Measurements from ENCODE around the gene ANKRD31.

The ANKRD31 gene

DNA sequence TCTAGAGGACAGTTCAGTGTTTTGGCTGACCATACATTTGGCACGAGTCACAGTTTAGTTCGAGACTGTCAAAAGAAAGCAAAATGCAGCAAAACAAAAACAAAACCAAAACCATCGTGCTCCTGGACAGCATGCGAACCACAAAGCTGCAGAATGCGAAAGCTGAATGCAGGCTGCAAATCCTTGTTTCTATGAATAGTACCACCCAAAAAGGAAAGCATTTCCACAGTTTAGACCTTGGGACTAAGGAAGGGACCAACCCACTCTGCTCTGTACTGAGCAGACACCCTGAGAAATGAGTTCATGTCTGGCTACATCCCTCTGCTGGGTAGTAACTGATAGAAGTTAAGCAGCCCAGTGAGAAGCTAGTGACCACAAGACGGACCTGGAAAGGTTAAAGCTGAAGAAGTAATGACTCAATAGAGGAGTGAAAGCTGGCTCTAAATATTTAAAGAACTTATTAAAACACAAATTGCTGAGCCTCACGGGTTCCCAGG lies 188.2 kb downstream of the ANKRD31 start:
- H3K4me3 ChIP-seq (ENCODE audit: low read depth, low read length), result no peak overlapping the region
- DNase-seq (ENCODE audit: low read depth), result no peak

- DNase-seq (ENCODE audit: low read depth), result no peak
- no peak overlapping the region for H3K4me3 ChIP-seq (ENCODE audit: low read depth, low read length)
Measured at GRCh38 chr5:75047356-75047755, 189.3 kb downstream of the ANKRD31 start.

- DNase-seq (ENCODE audit: low read depth), result no peak
Measured at GRCh38 chr5:75046366-75047142, 190.1 kb downstream of the ANKRD31 start.

DNA sequence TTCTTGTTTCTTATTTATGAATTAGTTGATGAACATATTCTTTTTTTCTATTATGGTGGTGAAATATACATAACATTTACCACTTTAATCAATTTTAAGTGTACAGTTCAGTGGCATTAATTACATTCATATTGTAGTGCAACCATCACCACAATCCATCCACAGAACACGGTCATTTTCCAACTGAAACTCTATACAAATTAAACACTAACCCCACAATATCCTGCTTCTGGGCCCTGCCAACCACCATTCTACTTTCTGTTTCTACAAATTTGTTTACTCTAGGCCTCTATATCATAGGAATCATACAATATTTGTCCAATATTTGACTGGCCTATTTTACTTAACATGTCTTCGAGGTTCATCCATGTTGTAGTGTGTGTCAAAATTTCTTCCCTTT lies 191.6 kb downstream of the ANKRD31 start:
- no peak overlapping the region for H3K4me3 ChIP-seq (ENCODE audit: low read depth, low read length)
- no peak for DNase-seq (ENCODE audit: low read depth)

More at GRCh38 chr5:75046366-75047142, 190.1 kb downstream of the ANKRD31 start:
- no peak overlapping the region for H3K4me3 ChIP-seq (ENCODE audit: low read depth, low read length)

- no peak for DNase-seq (ENCODE audit: low read depth)
Measured at GRCh38 chr5:75044406-75044805, 192.3 kb downstream of the ANKRD31 start.

DNA sequence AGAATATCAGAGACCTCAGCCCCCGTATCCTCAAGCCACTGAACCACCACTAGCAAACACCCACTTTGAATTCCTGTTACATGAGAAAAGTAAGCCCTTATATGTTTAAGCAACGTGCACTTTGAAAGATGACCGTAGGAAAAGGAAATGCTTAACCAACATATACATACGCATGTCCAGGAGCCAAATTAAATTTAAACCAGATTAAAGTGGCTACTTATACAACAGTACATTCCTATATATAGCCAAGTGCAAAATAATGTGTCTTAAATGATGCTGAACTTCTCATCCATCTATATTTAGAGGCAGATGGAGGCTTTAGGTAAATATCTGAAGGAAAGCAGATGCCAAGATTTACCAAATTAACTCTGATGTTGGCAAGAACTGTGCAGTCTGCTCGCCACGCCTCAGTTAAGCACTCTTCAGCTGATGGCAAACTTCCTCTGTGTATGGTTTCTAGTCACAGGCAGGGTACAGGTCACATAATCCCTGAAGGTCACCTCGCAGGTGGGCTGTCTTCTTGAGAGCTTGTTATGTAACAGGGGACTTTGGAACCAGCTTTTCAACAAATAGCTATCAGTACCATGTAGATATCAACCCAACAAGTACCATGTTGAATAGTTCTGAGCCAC lies 192.9 kb downstream of the ANKRD31 start:
- DNase-seq (ENCODE audit: low read depth), result no peak
- no peak overlapping the region for H3K4me3 ChIP-seq (ENCODE audit: low read depth, low read length)

More at GRCh38 chr5:75044406-75044805, 192.3 kb downstream of the ANKRD31 start:
- no peak overlapping the region for H3K4me3 ChIP-seq (ENCODE audit: low read depth, low read length)

DNA sequence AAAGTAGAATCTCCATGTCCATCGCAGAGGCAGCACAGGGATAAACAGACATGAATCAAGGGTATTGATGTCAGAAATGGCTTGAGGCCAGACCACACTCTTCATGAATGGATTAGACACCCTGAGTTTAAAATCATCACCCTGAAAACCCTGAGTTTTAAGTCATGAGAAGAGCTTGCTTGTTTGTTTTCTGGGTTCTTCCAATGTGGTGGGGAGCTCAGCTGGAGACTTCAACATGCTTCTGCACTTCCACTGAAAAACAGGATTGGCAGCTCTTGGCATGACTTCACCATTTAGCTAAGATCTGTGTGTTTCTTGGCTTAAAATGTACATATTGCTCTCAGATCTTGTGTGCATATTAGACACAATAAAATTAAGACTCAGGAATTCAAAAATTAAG lies 194.2 kb downstream of the ANKRD31 start:
- H3K4me3 ChIP-seq (ENCODE audit: low read depth, low read length), result no peak overlapping the region
- peak; percentile 51 for DNase-seq (ENCODE audit: low read depth)

- no peak overlapping the region for H3K4me3 ChIP-seq (ENCODE audit: low read depth, low read length)
- DNase-seq (ENCODE audit: low read depth), result peak; percentile 72
Measured at GRCh38 chr5:75040973-75041372, 195.7 kb downstream of the ANKRD31 start.

- peak; percentile 70 for DNase-seq (ENCODE audit: low read depth)
- no peak overlapping the region for H3K4me3 ChIP-seq (ENCODE audit: low read depth, low read length)
Measured at GRCh38 chr5:75037106-75037505, 199.6 kb downstream of the ANKRD31 start.

DNA sequence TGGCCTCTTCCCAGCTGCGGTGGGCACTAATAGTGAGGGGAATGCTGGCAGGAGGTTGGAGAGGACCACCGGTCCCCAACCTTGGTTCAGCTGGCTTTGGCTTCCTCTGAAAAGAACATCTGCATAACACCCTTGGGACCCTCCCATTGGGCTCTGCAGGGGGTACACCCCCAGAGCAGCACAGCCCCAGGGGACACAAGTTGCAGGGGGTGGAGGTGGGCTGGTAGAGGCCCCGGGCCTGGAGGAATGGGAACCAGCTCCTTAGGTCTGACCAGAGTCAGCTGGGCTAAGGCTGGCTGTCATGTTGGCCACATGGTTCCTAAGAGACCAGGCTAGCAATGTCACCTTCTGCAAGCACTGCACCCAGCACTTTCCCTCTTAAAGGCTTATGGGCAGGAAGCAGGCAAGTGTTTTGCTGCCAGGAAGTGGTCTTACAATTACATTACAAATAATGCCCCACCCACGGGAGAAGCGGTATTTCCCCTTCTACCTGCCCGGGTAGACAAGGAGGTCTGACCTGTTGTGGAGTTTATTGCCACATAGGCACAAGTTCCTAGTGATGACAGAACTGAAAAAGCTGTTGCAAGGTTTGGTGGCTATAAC lies 202.4 kb downstream of the ANKRD31 start:
- H3K4me3 ChIP-seq (ENCODE audit: low read depth, low read length), result no peak overlapping the region
- no peak for DNase-seq (ENCODE audit: low read depth)

GRCh38 chr5:75031366-75031765 lies 205.3 kb downstream of the ANKRD31 start:
- no peak overlapping the region for H3K4me3 ChIP-seq (ENCODE audit: low read depth, low read length)

GRCh38 chr5:75028090-75028489 lies 208.6 kb downstream of the ANKRD31 start:
- no peak for DNase-seq (ENCODE audit: low read depth)
- H3K4me3 ChIP-seq (ENCODE audit: low read depth, low read length), result no peak overlapping the region

More at GRCh38 chr5:75031366-75031765, 205.3 kb downstream of the ANKRD31 start:
- no peak for DNase-seq (ENCODE audit: low read depth)

GRCh38 chr5:75023368-75024159 lies 213.1 kb downstream of the ANKRD31 start:
- no peak for DNase-seq (ENCODE audit: low read depth)
- H3K4me3 ChIP-seq (ENCODE audit: low read depth, low read length), result no peak overlapping the region

GRCh38 chr5:75021800-75022199 lies 214.9 kb downstream of the ANKRD31 start:
- H3K4me3 ChIP-seq (ENCODE audit: low read depth, low read length), result no peak overlapping the region
- no peak for DNase-seq (ENCODE audit: low read depth)

DNA sequence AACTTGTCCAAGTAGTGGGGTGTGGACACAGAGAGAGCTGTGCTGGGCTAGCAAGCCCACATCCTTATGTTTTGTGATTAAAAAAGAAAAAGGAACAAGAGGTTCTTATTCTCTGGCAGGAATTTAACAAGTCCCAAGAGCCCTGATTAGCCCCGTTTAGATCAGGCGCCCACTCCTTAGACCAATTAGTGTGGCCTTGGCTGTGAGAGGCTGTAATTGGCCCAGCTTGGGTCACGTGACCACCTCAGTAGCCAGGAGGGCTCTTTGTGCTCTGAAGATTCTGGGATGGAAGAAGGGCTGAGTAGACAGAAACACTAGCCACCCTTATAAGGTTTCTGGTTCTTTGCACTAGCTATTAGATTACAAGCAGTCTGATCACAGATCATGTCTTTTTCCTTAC lies 215.5 kb downstream of the ANKRD31 start:
- H3K4me3 ChIP-seq (ENCODE audit: low read depth, low read length), result no peak overlapping the region
- DNase-seq (ENCODE audit: low read depth), result no peak

DNA sequence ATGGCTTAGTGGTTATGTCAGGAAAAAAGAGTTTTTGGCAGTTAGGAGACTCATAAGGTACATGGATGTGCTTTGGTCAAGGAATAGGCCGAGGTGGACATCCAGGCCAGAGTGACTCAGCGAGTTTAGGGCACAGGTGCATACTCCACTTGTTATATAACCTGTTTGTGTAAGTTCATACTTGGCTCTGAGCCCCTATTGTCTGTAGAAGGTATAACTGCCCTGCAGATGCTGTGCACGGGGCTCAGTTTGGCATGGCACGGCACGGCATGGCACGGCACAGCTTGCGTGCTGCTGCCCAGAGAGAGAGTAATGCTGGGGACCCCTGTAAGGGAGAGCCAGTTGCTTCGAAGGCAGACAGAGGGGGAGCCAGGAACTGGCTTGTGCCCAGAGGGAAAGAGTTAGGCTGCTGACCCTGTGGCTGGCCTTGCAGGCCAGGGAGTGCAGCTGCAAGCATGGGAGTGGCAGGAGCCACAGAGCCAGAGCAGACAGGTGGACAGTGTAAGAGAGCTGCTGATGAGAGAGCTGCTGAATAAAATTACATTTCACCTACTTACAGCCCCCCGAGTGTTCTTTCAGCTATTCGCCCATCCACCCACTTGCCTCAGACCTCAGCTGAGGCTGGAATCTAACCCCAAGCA lies 216.5 kb downstream of the ANKRD31 start:
- no peak overlapping the region for H3K4me3 ChIP-seq (ENCODE audit: low read depth, low read length)
- DNase-seq (ENCODE audit: low read depth), result no peak

DNA sequence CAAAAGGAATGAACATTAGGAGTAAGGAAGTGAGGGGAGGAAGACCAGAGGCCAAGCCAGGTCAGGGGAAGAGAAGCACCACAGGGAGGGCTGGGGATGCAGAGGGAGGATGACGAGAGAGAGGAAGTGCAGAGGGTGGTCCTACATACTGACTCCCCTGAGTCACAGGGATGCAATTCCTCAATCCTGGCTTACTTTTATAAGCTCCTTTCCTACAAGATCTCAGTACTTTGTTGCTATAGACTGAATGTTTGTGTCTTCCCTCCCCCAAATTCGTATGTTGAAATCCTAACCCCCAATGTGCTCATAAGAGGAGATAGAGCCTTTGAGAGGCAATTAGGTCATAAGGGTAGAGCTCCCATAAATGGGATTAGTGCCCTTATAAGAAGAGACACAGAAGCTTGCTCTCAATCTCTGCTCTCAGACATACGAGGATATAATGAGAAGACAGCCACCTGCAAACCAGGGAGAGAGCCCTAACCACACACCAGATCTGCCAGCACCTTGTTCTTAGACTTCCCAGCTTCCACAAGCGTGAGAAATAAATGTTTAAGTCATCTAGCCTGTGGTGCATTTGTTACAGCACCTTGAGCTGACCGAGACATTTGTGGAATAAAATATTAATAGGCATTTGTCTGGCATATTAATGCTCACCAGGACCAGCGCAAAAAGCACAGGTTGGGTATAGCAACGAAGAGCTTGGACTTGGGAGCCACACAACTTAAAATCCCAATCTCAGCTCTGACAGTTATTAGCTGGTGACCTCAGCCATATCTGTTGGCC lies 217.7 kb downstream of the ANKRD31 start:
- no peak overlapping the region for H3K4me3 ChIP-seq (ENCODE audit: low read depth, low read length)
- DNase-seq (ENCODE audit: low read depth), result no peak

Measured in skeletal muscle cell (primary cell).